ENCODE data around the gene ZMIZ1.

ZMIZ1 gene

DNA sequence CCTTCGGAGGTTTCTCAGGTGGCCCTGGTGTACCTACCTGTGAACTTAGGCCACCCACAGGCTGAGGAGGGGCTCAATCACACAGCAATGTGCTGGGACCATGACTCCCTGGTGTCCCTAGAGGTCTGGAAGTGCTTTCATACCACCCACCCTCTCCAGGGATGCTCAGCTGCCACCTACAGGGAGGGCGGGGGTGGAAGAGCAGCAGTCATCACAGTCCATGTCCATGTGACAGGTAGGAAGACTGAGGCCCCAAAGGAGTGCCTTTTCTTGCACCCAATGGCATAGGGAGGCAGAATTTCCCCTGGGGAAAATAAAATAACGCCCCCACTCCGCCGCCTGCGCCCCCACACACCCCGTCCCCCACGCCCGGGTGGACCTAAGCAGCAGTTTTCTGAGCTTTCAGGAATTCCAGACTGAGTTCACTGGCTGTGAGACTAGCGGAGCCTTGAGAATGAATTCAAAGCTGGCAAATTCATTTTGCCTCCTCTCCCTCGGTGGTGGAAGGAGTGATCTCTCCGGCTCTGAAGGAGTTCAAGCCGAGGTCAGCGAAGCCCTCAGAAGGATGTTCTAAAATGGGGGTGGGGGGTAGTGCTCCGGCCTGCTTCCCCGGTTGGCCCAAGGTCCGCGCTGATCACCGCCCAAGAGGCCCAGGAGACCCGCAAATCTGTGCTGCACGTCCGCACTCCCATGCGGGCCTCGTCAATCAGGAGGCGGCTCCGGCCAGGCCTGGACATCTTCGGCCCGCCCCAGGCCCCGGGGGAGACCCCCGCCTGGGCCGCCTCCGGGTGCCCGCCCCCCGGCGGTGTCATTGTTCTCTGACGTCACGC, 2.1 kb upstream of the ZMIZ1 start:
- DNase-seq: no peak

DNA sequence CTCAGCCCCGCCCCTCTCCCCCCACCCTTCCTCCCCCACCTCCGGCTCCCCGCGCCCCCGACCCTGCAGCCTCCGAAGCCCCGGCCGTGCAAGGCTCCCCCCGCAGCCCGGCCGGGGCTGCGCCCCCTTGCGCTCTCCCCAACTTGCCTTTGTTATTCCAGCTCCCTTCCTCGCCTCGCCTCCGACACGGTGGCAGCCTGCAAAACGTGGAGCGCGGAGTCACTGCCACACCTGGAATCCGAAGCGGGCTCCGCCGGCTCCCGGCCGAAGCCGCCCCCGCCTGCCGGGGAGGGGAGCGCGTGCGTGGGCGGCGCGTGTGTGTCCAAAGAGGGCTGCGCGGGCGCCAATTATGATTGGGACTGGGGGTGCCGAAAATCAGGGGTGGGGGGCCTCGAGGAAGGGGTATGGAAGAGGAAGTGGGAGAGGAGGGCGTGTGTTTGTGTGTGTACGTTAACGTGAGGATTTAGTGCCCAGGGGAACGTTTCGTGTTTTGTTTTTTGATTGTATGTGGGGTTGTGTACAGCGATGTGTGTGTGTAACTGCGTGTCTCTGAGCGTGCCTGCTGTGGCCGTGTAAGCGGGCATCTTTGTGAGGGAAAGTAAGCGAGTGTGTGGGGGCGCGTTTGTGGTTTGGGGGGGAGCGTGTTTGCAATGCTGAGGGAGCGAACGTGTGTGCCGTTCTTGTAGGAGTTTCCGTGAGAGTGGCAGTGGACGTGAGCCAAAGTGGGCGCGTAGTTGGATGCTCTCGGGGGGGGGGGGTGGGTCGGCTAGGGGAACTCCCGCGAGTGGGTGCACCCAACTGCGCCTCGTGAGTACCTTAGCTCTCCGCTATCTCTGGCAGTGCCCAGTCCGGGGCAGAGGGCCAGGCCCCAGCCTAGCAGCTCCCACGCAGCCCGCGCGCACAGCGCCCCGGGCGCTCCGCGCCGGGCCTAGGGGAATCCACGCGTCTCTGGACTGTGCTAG, 1.2 kb upstream of the ZMIZ1 start:
- DNase-seq (peak; percentile 89), ATAC-seq (peak; percentile 7)

More for the DNA sequence above, 2.1 kb upstream of the ZMIZ1 start:
- no peak for ATAC-seq

DNA sequence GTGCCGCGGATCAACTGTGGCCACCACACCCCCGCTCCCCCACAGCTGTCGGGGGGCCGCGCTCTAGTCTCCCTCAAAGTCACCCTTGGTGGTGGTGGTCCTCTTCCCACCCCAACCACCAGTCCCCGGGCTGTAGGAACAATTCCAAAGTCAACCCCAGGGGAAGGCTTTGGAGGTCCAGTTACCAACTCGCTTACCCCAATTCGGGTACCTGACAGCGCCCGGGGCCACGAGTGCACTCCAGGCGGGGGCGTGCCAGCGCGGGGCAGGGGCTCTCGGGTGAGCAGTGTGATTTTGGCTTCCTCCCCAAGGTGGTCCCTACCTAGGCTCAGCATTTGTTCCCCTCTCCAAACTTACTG, 584 bp upstream of the ZMIZ1 start:
- ATAC-seq: peak; percentile 1

DNA sequence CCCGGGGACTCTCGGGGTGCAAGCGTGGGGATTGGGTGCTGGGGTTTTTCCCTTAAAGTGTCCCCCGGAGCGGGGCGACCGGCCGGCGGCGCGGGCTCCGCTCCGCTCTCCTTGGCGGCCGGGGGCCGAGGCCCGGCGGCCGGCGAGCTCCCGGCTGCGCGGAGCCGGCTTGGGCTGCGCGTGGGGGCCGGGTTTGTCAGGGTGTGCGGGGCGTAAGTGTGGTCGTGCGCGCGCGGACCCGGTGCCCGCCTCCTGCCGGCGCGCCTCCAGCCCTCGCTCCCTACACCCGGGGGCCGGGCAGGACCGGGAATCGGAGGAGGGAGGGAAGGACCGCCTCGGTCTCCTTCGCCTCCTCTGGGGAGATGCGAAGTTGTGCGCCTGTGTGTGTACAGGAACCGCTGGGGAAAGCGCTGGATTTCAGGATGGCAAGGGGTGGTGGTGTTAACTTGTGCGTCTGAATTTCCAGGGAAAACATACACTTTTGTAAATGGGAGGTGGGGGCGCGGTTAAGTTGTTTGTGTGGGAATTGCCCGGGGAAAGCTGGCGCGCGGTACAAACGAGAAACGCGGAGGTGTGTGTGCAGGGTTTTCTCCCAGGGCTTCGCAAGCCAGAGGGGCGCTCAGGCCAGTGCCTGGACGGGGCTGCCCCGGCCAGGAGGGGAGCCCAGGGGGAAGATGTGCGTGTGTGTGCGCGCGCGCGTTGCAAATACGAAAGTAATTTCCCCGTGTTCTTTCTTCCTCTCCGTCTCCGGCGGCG, 737 bp downstream of the ZMIZ1 start:
- ATAC-seq: peak; percentile 1
- peak; percentile 55 for DNase-seq

More for the DNA sequence above, 584 bp upstream of the ZMIZ1 start:
- DNase-seq: peak; percentile 50

DNA sequence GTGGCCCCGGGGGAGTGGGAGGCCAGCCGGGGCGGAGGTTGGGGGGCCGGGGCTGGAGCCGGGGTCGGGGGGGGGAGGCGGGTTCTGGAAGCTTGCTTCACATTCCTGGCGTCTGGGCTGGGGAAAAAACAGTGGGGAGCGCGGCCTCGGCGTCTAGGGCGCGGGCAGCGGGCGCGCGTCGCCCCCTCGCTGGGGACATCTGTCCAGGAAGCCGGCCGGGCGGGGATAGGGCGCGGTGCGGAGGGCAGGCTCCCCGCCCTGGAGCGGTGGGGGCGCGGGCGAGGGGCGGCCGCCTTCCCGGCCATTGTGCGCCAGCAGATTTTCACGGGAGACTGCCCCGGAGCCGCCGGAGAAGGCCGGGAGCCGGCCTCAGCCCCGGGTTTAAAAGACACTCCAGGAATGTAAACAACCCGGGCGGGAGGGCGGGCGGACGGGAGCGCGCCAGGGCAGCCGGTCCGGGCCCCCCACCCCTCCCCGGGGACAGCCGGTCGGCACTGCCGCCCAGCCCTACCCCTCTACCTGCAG, 1.4 kb downstream of the ZMIZ1 start:
- DNase-seq: no peak
- no peak for ATAC-seq

DNA sequence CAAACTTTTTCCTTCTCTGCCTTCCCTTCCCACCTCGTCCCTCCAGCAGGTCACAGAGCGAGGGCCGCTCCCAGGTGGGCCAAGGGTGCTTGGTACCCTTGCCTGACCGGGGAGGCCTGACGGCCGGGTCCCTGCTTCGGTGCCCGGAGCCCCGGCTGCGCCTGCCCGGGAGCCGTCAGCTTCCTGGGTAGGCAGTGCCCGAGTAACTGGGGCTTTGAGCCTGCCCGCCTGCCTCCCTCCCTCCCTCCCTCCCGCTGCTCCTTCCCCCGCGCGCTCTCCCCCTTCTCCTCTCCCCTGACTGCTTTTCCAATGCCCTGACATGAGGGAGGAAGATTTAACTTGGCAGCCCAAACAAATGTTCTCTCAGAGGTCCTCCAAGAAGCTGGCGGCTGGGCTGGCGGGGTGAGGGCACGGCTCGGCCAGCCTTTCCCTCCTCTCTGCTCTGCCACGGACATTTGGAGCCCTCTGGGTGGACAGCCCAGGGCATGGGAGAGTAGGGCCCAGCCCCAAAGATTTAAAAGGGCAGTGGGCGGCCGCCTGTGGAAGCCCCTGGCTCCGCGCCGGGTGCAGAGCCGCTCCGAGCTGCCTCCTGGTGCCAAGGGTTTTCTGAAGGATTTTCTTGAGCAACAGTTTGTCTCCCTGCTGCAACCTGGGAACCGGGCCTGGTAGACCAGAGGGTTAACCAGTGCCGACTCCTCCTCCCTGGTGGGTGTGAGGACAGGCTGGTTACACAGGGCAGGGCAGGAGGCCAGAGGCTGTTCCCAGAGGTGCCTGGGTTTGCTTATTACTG, 2.0 kb downstream of the ZMIZ1 start:
- ATAC-seq: no peak
- peak; percentile 51 for DNase-seq

DNA sequence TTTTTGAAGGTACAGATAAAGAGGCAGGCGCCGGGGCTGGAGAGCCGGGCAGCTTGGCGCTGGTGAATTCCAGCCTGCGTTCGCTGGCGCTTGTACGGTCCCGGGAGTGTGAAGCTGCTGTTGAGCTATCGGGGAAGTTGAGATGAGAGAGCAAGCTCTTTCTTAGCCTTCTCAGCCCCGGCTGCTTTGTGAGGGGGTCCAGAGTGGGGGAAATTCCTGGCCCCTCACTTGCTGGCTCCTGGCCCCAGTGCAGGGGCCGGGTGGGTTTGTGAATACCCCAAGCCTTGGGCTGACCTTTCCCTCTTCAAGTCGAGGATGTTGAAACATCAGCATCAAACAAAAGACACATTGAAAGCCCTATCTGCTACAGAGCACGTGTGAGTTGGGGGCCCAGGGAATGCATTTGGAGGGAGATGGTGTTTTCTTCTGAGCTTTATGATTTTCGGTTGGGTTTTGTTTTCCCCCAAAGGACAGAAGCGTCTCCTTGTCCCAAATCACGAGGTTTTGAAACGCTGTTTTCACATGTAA, 2.7 kb downstream of the ZMIZ1 start:
- ATAC-seq: no peak

GRCh38 chr10:79072041-79072441, 3.3 kb downstream of the ZMIZ1 start:
- ATAC-seq: no peak
- DNase-seq: no peak

More for the DNA sequence above, 2.7 kb downstream of the ZMIZ1 start:
- no peak for DNase-seq

GRCh38 chr10:79072994-79073645, 4.4 kb downstream of the ZMIZ1 start:
- DNase-seq: no peak
- no peak for ATAC-seq

DNA sequence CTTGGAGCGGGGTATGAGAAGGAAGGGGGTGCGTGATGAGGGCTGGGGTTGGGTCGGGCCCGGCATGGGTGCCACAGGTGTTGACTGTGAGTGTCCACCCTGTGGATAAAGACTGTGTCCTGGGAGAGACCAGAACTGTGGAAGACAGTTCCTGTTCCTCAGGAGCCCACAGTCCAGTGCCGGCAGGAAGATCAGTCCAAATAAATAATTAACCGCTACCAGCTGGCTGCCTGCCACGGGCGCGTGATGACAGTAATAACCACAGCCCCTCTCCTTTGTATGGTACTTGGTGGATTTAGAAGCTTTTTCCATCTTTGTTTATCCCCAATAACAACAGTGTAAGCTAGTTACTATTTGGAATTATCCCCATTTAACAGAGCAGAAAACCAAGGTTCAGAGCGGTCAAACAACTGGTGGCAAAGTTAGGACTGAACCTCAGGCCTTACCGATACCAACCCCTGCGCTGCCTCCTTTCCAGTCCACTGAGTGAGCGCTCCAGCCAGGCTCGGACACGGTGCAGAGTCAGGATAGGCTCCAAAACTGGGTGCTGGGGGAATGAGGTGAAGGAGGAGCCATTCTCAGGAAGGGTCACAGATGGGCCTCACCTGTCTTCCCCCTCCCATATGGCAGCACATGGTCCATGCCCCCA, 5.1 kb downstream of the ZMIZ1 start:
- DNase-seq (no peak), ATAC-seq (no peak)

DNA sequence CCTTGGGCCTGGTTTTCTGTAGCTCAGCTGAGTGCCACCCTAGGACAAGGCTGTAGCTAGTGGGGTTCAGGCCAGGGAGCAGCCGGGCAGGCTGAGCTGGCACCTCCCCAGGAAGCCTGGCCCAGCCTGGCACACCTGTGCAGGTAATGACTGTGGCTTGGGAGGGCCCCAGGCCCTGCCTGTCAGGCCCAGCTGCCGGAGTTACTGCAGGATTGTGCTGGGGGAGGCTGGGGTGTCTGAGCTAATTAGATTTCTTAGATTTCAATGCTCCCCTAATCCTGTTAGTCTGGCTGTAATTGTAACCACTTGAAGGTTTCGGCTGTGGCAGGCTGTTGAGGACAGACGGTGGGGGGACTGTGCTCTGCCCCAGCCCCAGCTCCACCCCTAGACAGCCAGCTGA, 6.0 kb downstream of the ZMIZ1 start:
- DNase-seq (no peak), ATAC-seq (no peak)

GRCh38 chr10:79075418-79075817, 6.7 kb downstream of the ZMIZ1 start:
- ATAC-seq (no peak), DNase-seq (no peak)

- no peak for ATAC-seq
- no peak for DNase-seq
Measured at GRCh38 chr10:79077488-79078173, 8.9 kb downstream of the ZMIZ1 start.

GRCh38 chr10:79078367-79079053, 9.7 kb downstream of the ZMIZ1 start:
- ATAC-seq: no peak
- DNase-seq: no peak

- ATAC-seq (no peak), DNase-seq (no peak)
Measured at GRCh38 chr10:79079054-79079397, 10.3 kb downstream of the ZMIZ1 start.

- no peak for ATAC-seq
- DNase-seq: no peak
Measured at GRCh38 chr10:79079490-79080355, 11.0 kb downstream of the ZMIZ1 start.

- DNase-seq (no peak), ATAC-seq (no peak)
Measured at GRCh38 chr10:79081353-79082034, 12.7 kb downstream of the ZMIZ1 start.
